SH-SY5Y (cell line): ENCODE data around the gene FYB2.

Source experiments
- GATA2 ChIP-seq: IDR thresholded peaks from 2 replicates; pipeline ENCODE4 v1.6.1; 2011; ENCODE audit warnings: mild to moderate bottlenecking, low read depth, low read length
- GATA3 ChIP-seq: IDR thresholded peaks from 2 replicates; pipeline ENCODE4 v1.6.1; 2011; ENCODE audit warnings: low read depth, mild to moderate bottlenecking, low read length, moderate library complexity

DNA sequence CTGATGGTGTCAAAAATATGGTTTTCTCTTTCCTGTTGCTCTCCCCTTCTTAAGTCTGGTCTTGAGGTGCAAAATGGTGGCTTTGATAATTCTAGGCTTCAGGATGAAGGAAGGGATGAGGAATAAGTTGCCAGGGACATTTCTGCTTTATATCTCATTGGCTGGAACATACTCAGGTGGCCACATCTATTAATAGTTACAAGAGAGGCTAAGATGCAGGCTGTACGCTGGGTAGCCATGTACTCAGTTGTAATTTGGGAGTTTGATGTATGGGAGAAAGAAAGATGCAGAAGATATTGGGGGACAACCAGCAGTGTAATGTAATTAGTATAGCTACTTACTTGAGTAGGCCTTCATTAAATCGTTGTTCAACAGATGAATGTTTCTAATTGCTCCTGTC lies 148.9 kb downstream of the FYB2 start:
- TF ChIP-seq GATA2, result no peak
- no peak for TF ChIP-seq GATA3
